GM12891 (cell line): Measurements from ENCODE around the gene TERB1.
A peak's percentile ranks its signal among the peaks of the same experiment; 100 is the strongest.

ENCODE experiments used
- DNase-seq: peaks from one replicate; pipeline ENCODE4 v3.0.0; 2011; ENCODE audit warnings: low spot score; ENCODE audit not compliant: insufficient read length
- FAIRE-seq: peaks from 2 replicates; lab custom pipeline; 2011; peaks lifted over from hg19 to GRCh38; lab: Jason Lieb, UNC
- PAX5 ChIP-seq: IDR thresholded peaks from 2 replicates; pipeline ENCODE4 v1.6.1; 2011; ENCODE audit warnings: low read length, moderate library complexity, mild to moderate bottlenecking; ENCODE audit not compliant: insufficient read depth, severe bottlenecking
- POLR2A ChIP-seq: IDR thresholded peaks from 2 replicates; pipeline ENCODE4 v1.6.1; 2011; ENCODE audit warnings: low read depth, low read length, control low read depth
- POLR2AphosphoS5 ChIP-seq: IDR thresholded peaks from 2 replicates; pipeline ENCODE4 v1.6.1; 2011; ENCODE audit warnings: low read depth, low read length, control low read depth
- POU2F2 ChIP-seq: IDR thresholded peaks from 2 replicates; pipeline ENCODE4 v1.6.1; 2011; ENCODE audit warnings: low read depth, mild to moderate bottlenecking, control low read depth, low read length, moderate library complexity
- SPI1 ChIP-seq: IDR thresholded peaks from 2 replicates; pipeline ENCODE4 v1.6.1; 2011; ENCODE audit warnings: low read depth, low read length, control low read depth
- TAF1 ChIP-seq: IDR thresholded peaks from 2 replicates; pipeline ENCODE4 v1.6.1; 2011; ENCODE audit warnings: low read depth, low read length, control low read depth

TERB1 gene

GRCh38 chr16:66790130-66790733 is 11.2 kb downstream of the TERB1 start:
- no peak for TF ChIP-seq POU2F2
- no peak for TF ChIP-seq PAX5
- TF ChIP-seq SPI1, result no peak
- no peak for TF ChIP-seq POLR2A
- no peak for TF ChIP-seq TAF1
- TF ChIP-seq POLR2AphosphoS5, result no peak
- DNase-seq (no peak), FAIRE-seq (no peak)

GRCh38 chr16:66787427-66787826 is 14.0 kb downstream of the TERB1 start:
- no peak for TF ChIP-seq POU2F2
- no peak for TF ChIP-seq PAX5
- no peak for TF ChIP-seq POLR2A
- no peak for TF ChIP-seq POLR2AphosphoS5
- no peak for TF ChIP-seq TAF1
- TF ChIP-seq SPI1, result no peak
- no peak for FAIRE-seq
- DNase-seq, result no peak

GRCh38 chr16:66786551-66786950 is 14.8 kb downstream of the TERB1 start:
- FAIRE-seq (no peak), DNase-seq (no peak)
- TF ChIP-seq SPI1, result no peak
- TF ChIP-seq POU2F2, result no peak
- TF ChIP-seq TAF1, result no peak
- TF ChIP-seq POLR2AphosphoS5, result no peak
- TF ChIP-seq POLR2A, result no peak
- TF ChIP-seq PAX5, result no peak

GRCh38 chr16:66776457-66776856 is 24.9 kb downstream of the TERB1 start:
- DNase-seq (no peak), FAIRE-seq (no peak)
- no peak for TF ChIP-seq TAF1
- TF ChIP-seq SPI1, result no peak
- no peak for TF ChIP-seq POLR2AphosphoS5
- TF ChIP-seq PAX5, result no peak
- no peak for TF ChIP-seq POLR2A
- TF ChIP-seq POU2F2, result no peak

- DNase-seq (no peak), FAIRE-seq (no peak)
- TF ChIP-seq SPI1, result no peak
Measured at GRCh38 chr16:66774981-66775380, 26.4 kb downstream of the TERB1 start.

- no peak for TF ChIP-seq SPI1
- DNase-seq (no peak), FAIRE-seq (no peak)
Measured at GRCh38 chr16:66758086-66758485, 43.3 kb downstream of the TERB1 start.

GRCh38 chr16:66754819-66755218 is 46.6 kb downstream of the TERB1 start:
- FAIRE-seq (no peak), DNase-seq (no peak)
- TF ChIP-seq POU2F2 (no peak), POLR2AphosphoS5 (no peak), TAF1 (no peak), SPI1 (no peak), POLR2A (no peak), PAX5 (no peak)

- FAIRE-seq, result no peak
- no peak for DNase-seq
- no peak for TF ChIP-seq TAF1
- no peak for TF ChIP-seq POLR2AphosphoS5
- TF ChIP-seq PAX5, result no peak
Measured at GRCh38 chr16:66754211-66754610, 47.2 kb downstream of the TERB1 start.

GRCh38 chr16:66752958-66753357 is 48.4 kb downstream of the TERB1 start:
- FAIRE-seq (no peak), DNase-seq (no peak)
- TF ChIP-seq POU2F2 (no peak), POLR2A (no peak), POLR2AphosphoS5 (no peak), TAF1 (no peak), SPI1 (no peak), PAX5 (no peak)

GRCh38 chr16:66752379-66752778 is 49.0 kb downstream of the TERB1 start:
- FAIRE-seq, result no peak
- DNase-seq, result no peak
- TF ChIP-seq POLR2A (no peak), POU2F2 (no peak), PAX5 (no peak), POLR2AphosphoS5 (no peak), SPI1 (no peak), TAF1 (no peak)

- DNase-seq, result no peak
- no peak for TF ChIP-seq TAF1
- no peak for TF ChIP-seq POU2F2
- no peak for FAIRE-seq
Measured at GRCh38 chr16:66751992-66752322, 49.4 kb downstream of the TERB1 start.

GRCh38 chr16:66751303-66751991 is 49.9 kb downstream of the TERB1 start, which contains the start of gene DYNC1LI2:
TSS of gene DYNC1LI2 (minus strand) at chr16:66751609. CDS start at chr16:66751591, 18 bp downstream.
- peak; percentile 99 for FAIRE-seq
- DNase-seq, result peak; percentile 95
- peak; percentile 54 for TF ChIP-seq PAX5
- 0 out of 2 replicates have a peak, but pooled peaks have one; percentile 38 for TF ChIP-seq POLR2AphosphoS5
- TF ChIP-seq SPI1, result no peak
- peak; percentile 80 for TF ChIP-seq TAF1
- TF ChIP-seq POU2F2, result no peak
- peak; percentile 66 for TF ChIP-seq POLR2A
